Hematopoietic multipotent progenitor cell treated with erythropoietin and hydrocortisone succinate and interleukin-3 and kit ligand, for 4 days (in vitro differentiated cells): ENCODE measurements around the gene KLF18.
"Not testable (repeated sequence)": the region's sequence is repeated elsewhere in the genome, so short reads cannot be mapped to it uniquely, and the experiment has no call there.

ENCODE experiments used
- DNase-seq: peaks from one replicate; pipeline ENCODE4 v3.0.0-alpha.2; 2015

The KLF18 gene

DNA sequence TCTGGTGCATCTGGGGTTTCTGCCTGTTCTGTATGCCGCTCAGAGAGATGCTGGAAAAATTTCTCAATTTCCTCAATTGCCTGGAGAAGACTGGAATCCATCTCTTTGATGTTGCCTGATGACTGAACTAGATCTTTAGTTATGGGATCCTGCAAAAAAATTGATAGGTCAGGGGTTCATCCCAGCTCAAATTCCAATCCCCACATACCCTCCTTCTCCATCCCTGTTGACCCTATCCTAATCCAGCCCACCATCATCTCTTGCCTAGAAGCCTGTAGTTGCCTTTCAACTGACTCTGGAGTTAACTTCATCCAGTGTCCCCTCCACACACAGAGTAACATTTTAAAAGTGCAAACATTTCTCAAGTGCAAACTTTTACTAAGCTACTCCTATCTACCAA lies at the start of gene KLF18:
KLF18 (minus strand) TSS at position 101 of the 400 bp plus-strand sequence; CDS start at position 101, 0 bp downstream.
- no peak for DNase-seq

DNA sequence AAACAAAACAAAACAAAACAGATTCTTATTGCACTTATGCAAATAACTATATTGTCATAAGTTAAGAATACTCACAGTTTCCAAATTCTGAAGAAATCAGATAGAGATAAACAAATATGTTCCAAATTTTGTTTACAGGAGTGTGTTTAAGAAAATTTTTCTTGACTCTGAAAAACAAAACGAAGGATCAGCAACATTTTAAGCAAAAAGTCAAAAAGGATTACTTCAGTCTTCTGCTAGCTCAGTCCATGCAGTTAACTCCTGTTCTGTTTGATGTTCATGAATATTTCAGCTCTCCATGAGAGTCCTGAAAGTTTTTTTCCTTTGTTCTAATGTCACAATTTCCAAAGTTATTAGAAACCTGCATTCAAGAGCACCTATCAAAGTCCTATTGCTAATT lies 33.2 kb upstream of the KLF18 start:
- no peak for DNase-seq

- DNase-seq = no peak
These were observed 28.9 kb upstream of the KLF18 start for GRCh38 chr1:44170281-44170823.

GRCh38 chr1:44168520-44169098 lies 27.2 kb upstream of the KLF18 start:
- peak; percentile 71 for DNase-seq

- no peak for DNase-seq
These were observed 20.1 kb upstream of the KLF18 start for GRCh38 chr1:44161546-44161945.

- DNase-seq = no peak
These were observed 17.4 kb upstream of the KLF18 start for GRCh38 chr1:44158871-44159270.

GRCh38 chr1:44157903-44158302 lies 16.5 kb upstream of the KLF18 start:
- DNase-seq = no peak

- DNase-seq = no peak
These were observed 12.6 kb upstream of the KLF18 start for GRCh38 chr1:44154049-44154448.

DNA sequence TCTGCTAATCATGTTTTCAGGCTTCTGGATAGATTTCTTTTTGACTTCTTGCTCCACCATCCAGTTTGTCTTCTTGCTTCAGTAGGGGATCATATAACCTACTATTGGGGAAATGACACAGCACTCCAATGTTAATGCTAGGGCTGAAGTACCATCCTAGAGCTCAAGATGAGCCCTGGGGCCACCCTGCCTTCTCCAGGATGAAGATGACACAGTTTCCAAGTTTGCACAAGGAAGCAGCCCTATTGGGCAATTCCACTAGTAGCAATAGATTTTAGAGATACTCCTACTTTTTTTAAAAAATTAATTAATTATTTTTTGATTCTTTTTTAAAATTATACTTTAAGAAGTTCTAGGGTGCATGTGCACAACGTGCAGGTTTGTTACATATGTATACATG lies 11.3 kb upstream of the KLF18 start:
- DNase-seq = no peak

DNA sequence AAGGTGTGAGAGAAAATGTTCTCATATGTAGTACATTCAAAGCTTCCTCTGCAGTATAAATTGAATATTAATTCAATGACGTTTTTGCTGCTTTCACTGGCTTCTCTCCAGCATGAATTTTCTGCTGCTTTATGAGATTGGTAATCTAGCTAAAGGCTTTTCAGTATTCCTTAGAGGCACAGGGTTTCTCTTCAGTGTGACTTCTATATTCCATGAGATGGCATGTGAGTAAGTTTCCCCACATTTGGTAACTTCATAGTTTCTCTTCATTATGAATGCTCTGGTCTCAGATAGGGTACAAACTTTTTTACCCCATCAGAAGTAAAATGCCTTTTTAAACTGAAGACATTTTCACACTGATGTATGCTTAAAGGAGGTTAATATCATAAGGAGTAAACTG lies 10.4 kb upstream of the KLF18 start:
- no peak for DNase-seq

DNA sequence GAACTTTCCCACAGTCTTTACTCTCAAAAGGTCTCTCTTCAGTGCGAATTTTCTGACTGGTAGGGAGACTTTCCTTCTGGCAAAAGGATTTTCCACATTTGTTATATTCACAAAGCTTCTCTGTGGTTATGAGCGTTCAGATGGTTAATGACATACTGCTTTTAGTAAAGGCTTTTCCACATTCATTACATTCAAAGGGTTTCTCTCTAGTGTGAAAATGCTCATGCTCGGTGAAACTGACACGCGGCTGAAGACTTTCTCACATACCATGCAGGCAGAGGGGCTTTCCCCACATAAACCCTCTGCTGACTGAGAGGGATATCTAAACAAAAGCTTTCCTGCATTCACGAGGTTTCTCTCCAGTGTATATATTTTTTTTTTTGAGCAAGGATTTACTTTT lies 9.9 kb upstream of the KLF18 start:
- no peak for DNase-seq

GRCh38 chr1:44147582-44147981 lies 6.2 kb upstream of the KLF18 start:
- DNase-seq = no peak

- no peak for DNase-seq
These were observed 5.3 kb upstream of the KLF18 start for GRCh38 chr1:44146536-44147361.

DNA sequence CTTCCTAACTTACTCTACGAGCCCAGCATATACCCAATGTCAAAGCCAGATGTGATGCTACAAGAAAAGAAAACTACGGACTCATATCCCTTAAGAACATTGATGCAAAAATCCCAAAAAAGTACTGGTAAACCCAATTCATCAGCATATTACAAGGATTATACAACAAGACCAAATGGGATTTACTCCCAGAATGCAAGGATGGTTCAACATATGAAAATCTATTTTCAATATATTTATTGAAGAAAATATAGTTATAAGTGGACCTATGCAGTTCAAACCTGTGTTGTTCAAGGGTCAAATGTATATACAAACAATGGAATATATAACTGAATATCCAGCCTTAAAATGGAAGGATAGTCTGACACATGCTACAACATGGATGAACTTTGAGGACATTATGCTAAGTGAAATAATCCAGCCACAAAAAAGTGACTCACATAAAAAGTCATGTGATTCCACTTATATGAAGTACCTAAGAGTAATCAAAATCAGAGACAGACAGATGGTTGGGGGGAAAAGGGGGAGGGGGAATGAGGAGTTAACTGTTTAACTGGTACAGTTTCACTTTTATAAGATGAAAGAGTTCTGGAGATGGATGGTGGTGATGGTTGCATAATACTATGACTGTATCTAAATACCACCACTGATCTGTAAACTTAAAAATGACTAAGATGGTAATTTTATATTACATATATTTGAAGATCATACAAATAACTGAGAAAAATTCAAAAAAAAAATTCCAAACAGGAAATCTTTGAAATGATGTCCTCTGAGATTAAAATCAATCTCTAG lies 3.7 kb upstream of the KLF18 start:
- DNase-seq = no peak

DNA sequence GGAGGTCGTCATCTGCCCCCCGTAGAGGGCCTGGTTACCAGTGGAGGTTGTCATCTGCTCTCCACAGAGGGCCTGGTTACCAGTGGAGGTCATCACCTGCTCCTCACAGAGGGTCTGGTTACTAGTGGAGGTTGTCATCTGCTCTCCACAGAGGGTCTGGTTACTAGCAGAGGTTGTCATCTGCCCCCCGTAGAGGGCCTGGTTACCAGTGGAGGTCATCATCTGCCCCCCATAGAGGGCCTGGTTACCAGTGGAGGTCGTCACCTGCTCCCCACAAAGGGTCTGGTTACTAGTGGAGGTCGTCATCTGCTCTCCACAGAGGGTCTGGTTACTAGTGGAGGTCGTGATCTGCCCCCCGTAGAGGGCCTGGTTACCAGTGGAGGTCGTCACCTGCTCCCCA lies 1.9 kb downstream of the KLF18 start:
- DNase-seq = not testable (repeated sequence)

GRCh38 chr1:44138239-44138638 lies 3.2 kb downstream of the KLF18 start:
- no peak for DNase-seq

DNA sequence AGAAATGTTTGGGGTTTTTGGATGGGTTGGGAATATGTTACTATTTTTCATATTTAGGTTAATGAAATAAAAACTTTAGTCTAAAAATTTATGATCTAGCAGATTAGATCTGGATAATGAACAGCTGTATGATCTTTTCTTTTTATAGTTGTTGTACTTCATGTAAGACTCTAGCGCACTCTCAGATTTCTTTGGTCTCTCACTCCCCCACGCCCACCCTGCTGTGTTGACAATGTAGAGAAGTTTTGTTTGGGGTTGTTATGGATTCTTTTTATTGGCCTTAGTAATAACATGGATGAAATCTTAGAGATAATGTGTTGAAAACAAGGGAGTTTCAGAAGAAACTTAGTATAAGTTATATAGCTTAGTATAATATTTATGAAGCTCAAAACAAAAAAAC lies 5.5 kb downstream of the KLF18 start:
- DNase-seq = no peak

DNA sequence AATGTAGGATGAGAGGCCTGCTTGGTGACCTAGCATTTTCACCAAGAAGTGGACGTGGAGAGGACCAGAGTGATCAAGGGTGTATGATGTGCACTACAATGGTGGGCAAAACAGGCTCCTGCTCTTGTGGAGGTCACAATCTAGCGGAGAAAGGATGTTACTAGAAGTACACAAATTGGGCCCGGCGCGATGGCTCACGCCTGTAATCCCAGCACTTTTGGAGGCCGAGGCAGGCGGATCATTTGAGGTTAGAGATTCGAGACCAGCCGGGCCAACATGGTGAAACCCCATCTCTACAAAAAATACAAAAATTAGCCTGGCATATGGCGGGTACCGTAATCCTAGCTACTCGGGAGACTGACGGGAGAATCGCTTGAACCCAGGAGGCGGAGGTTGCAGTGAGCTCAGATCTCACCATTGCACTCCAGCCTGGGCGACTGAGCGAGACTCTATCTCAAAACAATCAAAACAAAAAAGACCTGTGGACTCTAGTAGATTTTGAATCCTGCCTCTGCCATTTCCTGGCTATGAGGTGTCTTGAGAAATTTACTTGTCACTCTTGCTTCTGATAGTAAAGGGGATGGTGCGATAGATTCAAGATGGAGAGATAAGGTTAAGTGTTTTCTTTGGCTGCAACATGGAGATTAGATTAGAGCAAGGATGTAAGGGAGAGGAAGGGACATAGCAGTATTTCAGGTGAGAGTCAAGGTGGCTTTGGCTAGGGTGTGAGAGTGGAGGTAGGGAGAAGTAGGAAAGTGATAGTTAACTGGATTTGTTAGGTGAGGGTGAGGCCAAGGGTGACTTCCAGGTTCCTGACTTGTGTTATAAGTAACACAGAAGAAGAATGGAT lies 7.1 kb downstream of the KLF18 start:
- no peak for DNase-seq

GRCh38 chr1:44131411-44131810 lies 10.0 kb downstream of the KLF18 start:
- DNase-seq = no peak

DNA sequence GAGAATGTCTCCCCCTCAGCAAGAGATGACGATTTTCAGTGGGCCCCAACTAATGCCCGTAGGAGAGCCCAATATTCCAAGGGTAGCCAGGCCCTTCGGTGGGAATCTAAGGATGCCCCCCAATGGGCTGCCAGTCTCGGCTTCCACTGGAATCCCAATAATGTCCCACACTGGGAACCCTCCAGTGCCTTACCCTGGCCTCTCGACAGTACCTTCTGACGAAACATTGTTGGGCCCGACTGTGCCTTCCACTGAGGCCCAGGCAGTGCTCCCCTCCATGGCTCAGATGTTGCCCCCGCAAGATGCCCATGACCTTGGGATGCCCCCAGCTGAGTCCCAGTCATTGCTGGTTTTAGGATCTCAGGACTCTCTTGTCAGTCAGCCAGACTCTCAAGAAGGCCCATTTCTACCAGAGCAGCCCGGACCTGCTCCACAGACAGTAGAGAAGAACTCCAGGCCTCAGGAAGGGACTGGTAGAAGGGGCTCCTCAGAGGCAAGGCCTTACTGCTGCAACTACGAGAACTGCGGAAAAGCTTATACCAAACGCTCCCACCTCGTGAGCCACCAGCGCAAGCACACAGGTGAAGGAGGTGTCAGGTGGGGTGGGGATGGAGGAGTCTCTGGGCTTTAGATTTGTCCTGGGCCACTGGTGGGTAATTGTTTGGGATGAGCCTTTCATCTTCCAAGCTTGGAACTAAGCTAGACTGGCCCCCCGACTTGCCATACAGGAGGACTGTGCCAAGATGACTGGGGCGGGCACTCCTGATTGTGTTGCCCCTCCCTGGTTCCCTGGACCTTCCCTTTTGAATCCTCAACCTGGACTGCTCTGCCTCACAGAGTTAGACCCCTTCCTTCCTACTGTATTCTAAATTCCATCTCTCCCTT lies 11.6 kb downstream of the KLF18 start:
- no peak for DNase-seq

GRCh38 chr1:44120398-44120949 lies 21.0 kb downstream of the KLF18 start:
- no peak for DNase-seq
